NT2/D1 (cell line): ENCODE results near the gene FAM20C.

Experiments
- DNase-seq: peaks from one replicate; pipeline ENCODE4 v3.0.0-alpha.2; 2011; ENCODE audit warnings: low read depth, low spot score
- H3K27me3 ChIP-seq: 2 replicates; pipeline ENCODE4 v1.6.0; 2011; ENCODE audit warnings: mild to moderate bottlenecking; ENCODE audit not compliant: insufficient read length, insufficient read depth
- H3K36me3 ChIP-seq: 2 replicates; pipeline ENCODE4 v1.6.1; 2011; ENCODE audit warnings: mild to moderate bottlenecking, low read length, mixed read lengths; ENCODE audit not compliant: insufficient read depth, insufficient read length
- H3K4me1 ChIP-seq: 2 replicates; pipeline ENCODE4 v1.5.1; 2011; ENCODE audit not compliant: insufficient read depth, insufficient read length
- H3K4me3 ChIP-seq: 2 replicates; pipeline ENCODE4 v1.5.1; 2011; ENCODE audit warnings: low read depth; ENCODE audit not compliant: insufficient read length
- H3K9ac ChIP-seq: 2 replicates; pipeline ENCODE4 v1.6.0; 2011; ENCODE audit warnings: low read depth; ENCODE audit not compliant: insufficient read length
- H3K9me3 ChIP-seq: 2 replicates; pipeline ENCODE4 v1.5.1; 2011; ENCODE audit warnings: mild to moderate bottlenecking, low read length; ENCODE audit not compliant: insufficient read depth
- SUZ12 ChIP-seq: IDR thresholded peaks from 2 replicates; pipeline ENCODE4 v1.6.1; 2011; ENCODE audit not compliant: insufficient read length, insufficient read depth; ENCODE audit errors: extremely low read depth
- YY1 ChIP-seq: IDR thresholded peaks from 2 replicates; pipeline ENCODE4 v1.6.1; 2011; ENCODE audit not compliant: insufficient read length, insufficient read depth
- ZNF274 ChIP-seq: IDR thresholded peaks from 2 replicates; pipeline ENCODE4 v1.6.1; 2011; ENCODE audit warnings: mild to moderate bottlenecking, low read depth, low read length

FAM20C gene

GRCh38 chr7:297611-298374 is 105.4 kb downstream of the FAM20C start:
- Histone ChIP-seq H3K9ac (no peak overlapping the region), H3K27me3 (peaks cover 3% of the 10 kb centered on the region), H3K4me3 (no peak overlapping the region), H3K4me1 (peaks cover 9% of the 10 kb centered on the region), H3K36me3 (no peaks in the 10 kb centered on the region), H3K9me3 (no peaks in the 10 kb centered on the region)
- no peak for DNase-seq
- TF ChIP-seq ZNF274 (no peak), SUZ12 (no peak), YY1 (no peak)

- H3K4me3 ChIP-seq, result no peak overlapping the region
- no peak for DNase-seq
- H3K4me1 ChIP-seq, result peaks cover 9% of the 10 kb centered on the region
- H3K9me3 ChIP-seq, result no peaks in the 10 kb centered on the region
- no peak for TF ChIP-seq SUZ12
- H3K9ac ChIP-seq, result no peak overlapping the region
- no peaks in the 10 kb centered on the region for H3K27me3 ChIP-seq
- H3K36me3 ChIP-seq, result no peaks in the 10 kb centered on the region
Observed at GRCh38 chr7:298375-298702, 106.0 kb downstream of the FAM20C start.

GRCh38 chr7:298743-299142 is 106.4 kb downstream of the FAM20C start:
- TF ChIP-seq SUZ12 (no peak), ZNF274 (no peak), YY1 (no peak)
- no peak for DNase-seq
- Histone ChIP-seq H3K9ac (no peak overlapping the region), H3K4me1 (peaks cover 9% of the 10 kb centered on the region), H3K4me3 (no peak overlapping the region), H3K9me3 (no peaks in the 10 kb centered on the region), H3K27me3 (no peaks in the 10 kb centered on the region), H3K36me3 (no peaks in the 10 kb centered on the region)

- Histone ChIP-seq H3K4me3 (no peak overlapping the region), H3K4me1 (peaks cover 9% of the 10 kb centered on the region), H3K9me3 (no peaks in the 10 kb centered on the region), H3K9ac (no peak overlapping the region), H3K27me3 (no peaks in the 10 kb centered on the region), H3K36me3 (no peaks in the 10 kb centered on the region)
- TF ChIP-seq ZNF274, result no peak
- no peak for TF ChIP-seq YY1
- no peak for TF ChIP-seq SUZ12
- DNase-seq, result no peak
Observed at GRCh38 chr7:299169-299568, 106.8 kb downstream of the FAM20C start.

- H3K4me3 ChIP-seq, result no peak overlapping the region
- no peaks in the 10 kb centered on the region for H3K9me3 ChIP-seq
- H3K4me1 ChIP-seq, result peaks cover 9% of the 10 kb centered on the region
- H3K36me3 ChIP-seq, result no peaks in the 10 kb centered on the region
- H3K9ac ChIP-seq, result no peak overlapping the region
- no peaks in the 10 kb centered on the region for H3K27me3 ChIP-seq
- no peak for TF ChIP-seq YY1
- no peak for DNase-seq
Observed at GRCh38 chr7:299628-300027, 107.3 kb downstream of the FAM20C start.

- no peak for TF ChIP-seq SUZ12
- no peaks in the 10 kb centered on the region for H3K9me3 ChIP-seq
- H3K4me3 ChIP-seq, result no peak overlapping the region
- no peak overlapping the region for H3K9ac ChIP-seq
- no peaks in the 10 kb centered on the region for H3K27me3 ChIP-seq
- no peaks in the 10 kb centered on the region for H3K36me3 ChIP-seq
- peaks cover 5% of the 10 kb centered on the region for H3K4me1 ChIP-seq
- DNase-seq, result no peak
Observed at GRCh38 chr7:300048-300447, 107.7 kb downstream of the FAM20C start.

GRCh38 chr7:300546-301290 is 108.3 kb downstream of the FAM20C start:
- Histone ChIP-seq H3K9me3 (no peaks in the 10 kb centered on the region), H3K36me3 (no peaks in the 10 kb centered on the region), H3K27me3 (no peaks in the 10 kb centered on the region), H3K9ac (no peak overlapping the region), H3K4me1 (peaks cover 3% of the 10 kb centered on the region), H3K4me3 (no peak overlapping the region)
- no peak for DNase-seq
- no peak for TF ChIP-seq YY1
- no peak for TF ChIP-seq ZNF274
- no peak for TF ChIP-seq SUZ12
